DOHH2 (cell line): ENCODE data around the gene MCF2L2.

Source experiments
- H3F3A ChIP-seq: fragments of 200-600 bp; sonication (generic), shearing (Covaris generic); 2 replicates; pipeline ENCODE4 v1.6.0; 2016; ENCODE audit warnings: antibody characterized with exemption, mild to moderate bottlenecking; ENCODE audit not compliant: control insufficient read depth, insufficient read depth
- H3K27ac ChIP-seq: fragments of 200-600 bp; sonication (generic); 2 replicates; pipeline ENCODE4 v1.5.1; 2014; ENCODE audit warnings: low read depth, mild to moderate bottlenecking, low read length, moderate library complexity
- H3K27me3 ChIP-seq: fragments of 200-600 bp; sonication (generic); 2 replicates; pipeline ENCODE4 v1.6.1; 2014; ENCODE audit warnings: mild to moderate bottlenecking, low read length, mixed read lengths; ENCODE audit not compliant: control insufficient read depth
- H3K36me3 ChIP-seq: fragments of 200-600 bp; sonication (generic); 2 replicates; pipeline ENCODE4 v1.6.1; 2014; ENCODE audit warnings: mild to moderate bottlenecking, low read length, moderate library complexity, mixed read lengths; ENCODE audit not compliant: control insufficient read depth
- H3K4me1 ChIP-seq: fragments of 200-600 bp; sonication (generic); 2 replicates; pipeline ENCODE4 v1.6.1; 2014; ENCODE audit warnings: mild to moderate bottlenecking, low read length, mixed read lengths; ENCODE audit not compliant: control insufficient read depth
- H3K4me2 ChIP-seq: fragments of 200-600 bp; sonication (generic); 2 replicates; pipeline ENCODE4 v1.6.0; 2014; ENCODE audit warnings: mild to moderate bottlenecking, low read length, moderate library complexity
- H3K4me3 ChIP-seq: fragments of 200-600 bp; sonication (generic); 2 replicates; pipeline ENCODE4 v1.5.1; 2014; ENCODE audit warnings: mild to moderate bottlenecking, low read length, mixed read lengths
- H3K79me2 ChIP-seq: fragments of 200-600 bp; sonication (generic); 2 replicates; pipeline ENCODE4 v1.6.1; 2014; ENCODE audit warnings: mild to moderate bottlenecking, low read length, mixed read lengths; ENCODE audit not compliant: control insufficient read depth
- H3K9me2 ChIP-seq: fragments of 200-600 bp; sonication (generic); replicated peaks from 2 replicates; pipeline ENCODE4 v1.6.1; 2014; ENCODE audit warnings: mild to moderate bottlenecking, low read length, mixed read lengths; ENCODE audit not compliant: control insufficient read depth
- H3K9me3 ChIP-seq: fragments of 200-600 bp; sonication (generic); 2 replicates; pipeline ENCODE4 v1.6.1; 2014; ENCODE audit warnings: antibody characterized with exemption, low read length, mixed read lengths; ENCODE audit not compliant: control insufficient read depth, insufficient read depth
- H4K20me1 ChIP-seq: fragments of 200-600 bp; sonication (generic); 2 replicates; pipeline ENCODE4 v1.6.0; 2014; ENCODE audit warnings: low read depth, mild to moderate bottlenecking, antibody characterized with exemption, low read length, moderate library complexity; ENCODE audit not compliant: control insufficient read depth, insufficient read depth
- CTCF ChIP-seq: fragments of 200-600 bp; sonication (generic); IDR thresholded peaks from one replicate; pipeline ENCODE4 v1.5.1; 2014; ENCODE audit warnings: antibody characterized with exemption, mild to moderate bottlenecking, low read depth, low read length; ENCODE audit not compliant: poor library complexity, severe bottlenecking
- EZH2phosphoT487 ChIP-seq: fragments of 200-600 bp; sonication (generic); IDR thresholded peaks from 2 replicates; pipeline ENCODE4 v1.6.1; 2017; ENCODE audit warnings: borderline replicate concordance, mild to moderate bottlenecking, antibody characterized with exemption, low read length, moderate library complexity, mixed read lengths

Gene MCF2L2

GRCh38 chr3:183148056-183148455 lies 280.4 kb downstream of the MCF2L2 start:
- H3K27me3 ChIP-seq: peaks cover 24% of the 10 kb centered on the region
- H3K4me3 ChIP-seq: no peak overlapping the region
- no peaks in the 10 kb centered on the region for H3K9me2 ChIP-seq
- H4K20me1 ChIP-seq: no peaks in the 10 kb centered on the region
- no peaks in the 10 kb centered on the region for H3F3A ChIP-seq
- H3K4me2 ChIP-seq: no peak overlapping the region
- TF ChIP-seq CTCF (no peak), EZH2phosphoT487 (no peak)
- peaks cover 11% of the 10 kb centered on the region for H3K4me1 ChIP-seq
- H3K27ac ChIP-seq: no peak overlapping the region
- no peaks in the 10 kb centered on the region for H3K36me3 ChIP-seq
- H3K79me2 ChIP-seq: no peaks in the 10 kb centered on the region
- H3K9me3 ChIP-seq: no peaks in the 10 kb centered on the region

- Histone ChIP-seq H3K36me3 (no peaks in the 10 kb centered on the region), H3K4me3 (no peak overlapping the region), H3K9me2 (no peaks in the 10 kb centered on the region), H3K9me3 (no peaks in the 10 kb centered on the region), H3F3A (no peaks in the 10 kb centered on the region), H3K4me2 (no peak overlapping the region), H3K4me1 (no peaks in the 10 kb centered on the region), H4K20me1 (no peaks in the 10 kb centered on the region), H3K27me3 (peaks cover 34% of the 10 kb centered on the region), H3K79me2 (no peaks in the 10 kb centered on the region), H3K27ac (no peak overlapping the region)
- TF ChIP-seq EZH2phosphoT487: no peak
- no peak for TF ChIP-seq CTCF
These were observed 284.1 kb downstream of the MCF2L2 start for GRCh38 chr3:183144363-183144762.

- peaks cover 32% of the 10 kb centered on the region for H3K27me3 ChIP-seq
These were observed 286.2 kb downstream of the MCF2L2 start for GRCh38 chr3:183142199-183142598.

More at GRCh38 chr3:183142199-183142598, 286.2 kb downstream of the MCF2L2 start:
- no peaks in the 10 kb centered on the region for H3F3A ChIP-seq
- H3K27ac ChIP-seq: no peak overlapping the region
- H3K9me2 ChIP-seq: no peaks in the 10 kb centered on the region
- no peak overlapping the region for H3K4me3 ChIP-seq
- H3K4me2 ChIP-seq: no peak overlapping the region
- H3K36me3 ChIP-seq: no peaks in the 10 kb centered on the region
- no peaks in the 10 kb centered on the region for H3K4me1 ChIP-seq
- H3K9me3 ChIP-seq: no peaks in the 10 kb centered on the region
- H4K20me1 ChIP-seq: no peaks in the 10 kb centered on the region
- H3K79me2 ChIP-seq: no peaks in the 10 kb centered on the region
- TF ChIP-seq EZH2phosphoT487 (no peak), CTCF (no peak)
